Activated CD4-positive, alpha-beta T cell treated with anti-CD3 and anti-CD28 coated beads, Interleukin-2, amount 10 ng/mL, durations not matched to agents 24 days and 14 days (primary cell): Measurements from ENCODE around the gene OPRM1. TPM values are rescaled to one million over a fixed set of nuclear protein-coding genes. Genes with fewer than 3 reads are reported as not detected.

ENCODE experiments used
- DNase-seq: peaks from one replicate; pipeline ENCODE4 v3.0.0; 2022
- H3K27ac Mint-ChIP-seq: one replicate; pipeline ENCODE4 v1.8.0; 2022; ENCODE audit warnings: mild to moderate bottlenecking, mixed read lengths
- H3K27me3 Mint-ChIP-seq: one replicate; pipeline ENCODE4 v1.8.0; 2022; ENCODE audit warnings: mixed read lengths
- H3K36me3 Mint-ChIP-seq: one replicate; pipeline ENCODE4 v1.8.0; 2022; ENCODE audit warnings: low read depth, mild to moderate bottlenecking, mixed read lengths
- H3K4me1 Mint-ChIP-seq: one replicate; pipeline ENCODE4 v1.8.0; 2021; ENCODE audit warnings: mixed read lengths
- H3K4me3 Mint-ChIP-seq: one replicate; pipeline ENCODE4 v1.8.0; 2022; ENCODE audit warnings: mild to moderate bottlenecking, moderate library complexity, mixed read lengths
- H3K9me3 Mint-ChIP-seq: one replicate; pipeline ENCODE4 v1.8.0; 2021; ENCODE audit warnings: mixed read lengths
- intact Hi-C: fragments of 100-400 bp; cut with micrococcal nuclease; formaldehyde crosslinking; loops from one replicate; pipeline ENCODE4 v1.15.1; 2023
- total RNA-seq: library from RNA; stranded (reverse); gene quantifications from 2 replicates; pipeline ENCODE4 v1.2.3, GENCODE V29; 2022

The OPRM1 gene
- total RNA-seq, 1 donor from 2014 or later = not detected

DNA sequence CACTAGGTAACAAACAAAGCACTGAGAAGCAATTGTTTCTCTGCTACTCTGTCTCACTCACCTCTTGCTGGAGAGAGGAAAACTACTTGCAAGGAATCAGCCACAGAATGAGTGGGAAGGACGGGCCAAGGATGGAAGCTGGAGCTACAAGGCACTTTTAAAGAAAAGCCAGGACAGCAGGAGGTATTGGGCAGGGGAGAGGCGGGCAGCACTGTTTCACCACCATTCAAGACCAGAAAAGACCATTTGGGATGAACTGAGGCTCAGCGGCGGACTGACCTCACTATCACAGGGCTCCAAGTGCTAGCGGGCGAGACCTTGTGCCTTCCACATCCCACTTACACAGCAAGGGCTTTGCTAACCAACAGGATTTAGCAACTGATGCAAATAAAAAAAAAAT is 180.2 kb downstream of the OPRM1 start:
- no peaks in the 10 kb centered on the region for H3K9me3 Mint-ChIP-seq
- no peak for DNase-seq
- H3K4me3 Mint-ChIP-seq = no peak overlapping the region
- intact Hi-C loops = no loop called here
- H3K27ac Mint-ChIP-seq = no peak overlapping the region
- H3K27me3 Mint-ChIP-seq = peaks cover 4% of the 10 kb centered on the region
- peaks cover 14% of the 10 kb centered on the region for H3K36me3 Mint-ChIP-seq
- peaks cover 19% of the 10 kb centered on the region for H3K4me1 Mint-ChIP-seq

DNA sequence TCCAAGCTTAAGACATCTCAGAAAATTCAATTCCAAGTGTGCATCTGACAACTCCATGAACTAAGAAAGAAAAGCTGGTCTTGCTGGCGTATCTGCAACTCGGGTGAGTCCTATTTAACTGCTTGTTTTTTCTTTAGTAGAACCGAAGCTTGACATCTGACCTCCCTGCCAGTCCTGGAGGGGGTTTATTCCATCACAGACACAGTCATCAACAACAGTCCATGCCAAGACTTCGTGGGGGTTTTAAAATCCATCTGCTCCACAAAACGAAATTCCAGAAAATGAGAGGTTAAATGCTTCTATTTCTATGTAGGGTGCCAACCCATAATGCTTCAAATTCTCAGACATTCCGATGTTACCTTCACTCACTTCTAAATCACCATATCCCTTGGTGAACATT is 183.7 kb downstream of the OPRM1 start:
- Mint-ChIP-seq H3K4me1 (peaks cover 22% of the 10 kb centered on the region), H3K4me3 (no peak overlapping the region), H3K36me3 (peaks cover 14% of the 10 kb centered on the region), H3K27ac (no peak overlapping the region), H3K27me3 (peaks cover 4% of the 10 kb centered on the region), H3K9me3 (peaks cover 3% of the 10 kb centered on the region)
- no peak for DNase-seq
- intact Hi-C loops = no loop called here

GRCh38 chr6:154223296-154223695 is 184.3 kb downstream of the OPRM1 start:
- H3K4me3 Mint-ChIP-seq = no peak overlapping the region
- H3K4me1 Mint-ChIP-seq = peaks cover 19% of the 10 kb centered on the region
- DNase-seq = no peak
- peaks cover 3% of the 10 kb centered on the region for H3K9me3 Mint-ChIP-seq
- peaks cover 4% of the 10 kb centered on the region for H3K27me3 Mint-ChIP-seq
- H3K27ac Mint-ChIP-seq = no peak overlapping the region
- H3K36me3 Mint-ChIP-seq = peaks cover 13% of the 10 kb centered on the region
- intact Hi-C loops = no loop called here

- H3K36me3 Mint-ChIP-seq = peaks cover 4% of the 10 kb centered on the region
- H3K4me1 Mint-ChIP-seq = peaks cover 31% of the 10 kb centered on the region
- intact Hi-C loops = no loop called here
- DNase-seq = no peak
- no peaks in the 10 kb centered on the region for H3K27me3 Mint-ChIP-seq
- H3K9me3 Mint-ChIP-seq = peaks cover 3% of the 10 kb centered on the region
- H3K27ac Mint-ChIP-seq = no peak overlapping the region
- H3K4me3 Mint-ChIP-seq = no peak overlapping the region
Measured at GRCh38 chr6:154226461-154226860, 187.4 kb downstream of the OPRM1 start.

DNA sequence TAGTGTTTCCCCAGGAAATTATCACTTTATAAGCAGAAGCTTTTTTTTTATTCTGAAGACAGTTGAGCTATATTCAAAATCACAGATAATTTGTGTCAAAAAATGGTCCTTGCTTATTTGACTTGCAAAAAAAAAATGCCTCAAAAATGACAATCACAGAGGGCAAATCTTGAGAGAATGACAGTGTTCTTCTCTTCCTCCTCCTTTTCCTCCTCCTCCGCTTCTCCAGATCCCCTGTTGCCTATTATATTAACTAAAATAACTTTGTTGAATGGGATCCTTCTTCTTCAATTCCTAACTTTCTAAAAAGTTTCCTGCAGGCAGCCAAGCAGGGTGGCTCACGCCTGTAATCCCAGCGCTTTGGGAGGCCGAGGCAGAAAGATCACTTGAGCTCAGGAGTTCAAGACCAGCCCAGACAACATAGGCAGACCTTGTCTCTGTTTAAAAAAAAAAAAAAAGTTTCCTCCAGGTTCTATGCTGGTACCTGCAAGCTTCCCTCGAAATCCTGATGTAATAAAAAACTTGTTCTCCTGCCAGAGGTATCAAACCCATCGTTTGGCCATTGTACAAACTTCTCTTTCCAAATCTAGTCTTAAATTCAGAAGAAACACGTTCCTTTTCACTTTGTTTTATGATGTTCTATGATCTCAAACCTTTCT is 189.0 kb downstream of the OPRM1 start:
- Mint-ChIP-seq H3K4me1 (peaks cover 39% of the 10 kb centered on the region), H3K9me3 (peaks cover 3% of the 10 kb centered on the region), H3K4me3 (no peak overlapping the region), H3K27me3 (no peaks in the 10 kb centered on the region), H3K36me3 (peaks cover 4% of the 10 kb centered on the region), H3K27ac (no peak overlapping the region)
- DNase-seq = no peak
- intact Hi-C loops = no loop called here

GRCh38 chr6:154228521-154228905 is 189.5 kb downstream of the OPRM1 start:
- no peak for DNase-seq
- intact Hi-C loops = no loop called here
- H3K4me3 Mint-ChIP-seq = no peak overlapping the region
- no peak overlapping the region for H3K27ac Mint-ChIP-seq
- peaks cover 41% of the 10 kb centered on the region for H3K4me1 Mint-ChIP-seq
- H3K9me3 Mint-ChIP-seq = peaks cover 3% of the 10 kb centered on the region
- peaks cover 4% of the 10 kb centered on the region for H3K36me3 Mint-ChIP-seq
- H3K27me3 Mint-ChIP-seq = no peaks in the 10 kb centered on the region

- Mint-ChIP-seq H3K27me3 (no peaks in the 10 kb centered on the region), H3K9me3 (peaks cover 3% of the 10 kb centered on the region), H3K4me1 (peaks cover 46% of the 10 kb centered on the region), H3K36me3 (peaks cover 4% of the 10 kb centered on the region), H3K27ac (peak overlapping the region; percentile 65), H3K4me3 (peak overlapping the region; percentile 76)
- DNase-seq = peak; percentile 89
- intact Hi-C loops = loop anchor here (1.0 to 5.0 kb wide), 5 partner anchors 17 to 88 kb away; no protein-coding TSS in a partner anchor
Measured at GRCh38 chr6:154229786-154230185, 190.7 kb downstream of the OPRM1 start.

GRCh38 chr6:154230393-154230792 is 191.4 kb downstream of the OPRM1 start:
- Mint-ChIP-seq H3K27me3 (no peaks in the 10 kb centered on the region), H3K4me1 (peaks cover 47% of the 10 kb centered on the region), H3K4me3 (peak overlapping the region; percentile 76), H3K36me3 (peaks cover 4% of the 10 kb centered on the region), H3K27ac (peak overlapping the region; percentile 65), H3K9me3 (peaks cover 3% of the 10 kb centered on the region)
- intact Hi-C loops = loop anchor here (2.0 to 5.0 kb wide), 4 partner anchors 16 to 87 kb away; no protein-coding TSS in a partner anchor
- no peak for DNase-seq

- Mint-ChIP-seq H3K36me3 (peaks cover 4% of the 10 kb centered on the region), H3K9me3 (peaks cover 3% of the 10 kb centered on the region), H3K4me1 (peaks cover 44% of the 10 kb centered on the region), H3K27me3 (no peaks in the 10 kb centered on the region), H3K4me3 (peak overlapping the region; percentile 37), H3K27ac (peak overlapping the region; percentile 62)
- intact Hi-C loops = loop anchor here (2.0 to 5.0 kb wide), 4 partner anchors 16 to 86 kb away; no protein-coding TSS in a partner anchor
- DNase-seq = peak; percentile 65
Measured at GRCh38 chr6:154230910-154231595, 192.0 kb downstream of the OPRM1 start.

GRCh38 chr6:154232013-154232910 is 193.2 kb downstream of the OPRM1 start:
- Mint-ChIP-seq H3K4me3 (peak overlapping the region; percentile 40), H3K36me3 (peaks cover 4% of the 10 kb centered on the region), H3K4me1 (peaks cover 44% of the 10 kb centered on the region), H3K27me3 (no peaks in the 10 kb centered on the region), H3K27ac (peak overlapping the region; percentile 31), H3K9me3 (no peaks in the 10 kb centered on the region)
- intact Hi-C loops = loop anchor here (1.0 to 5.0 kb wide), 2 partner anchors 8 to 85 kb away; no protein-coding TSS in a partner anchor
- DNase-seq = no peak

DNA sequence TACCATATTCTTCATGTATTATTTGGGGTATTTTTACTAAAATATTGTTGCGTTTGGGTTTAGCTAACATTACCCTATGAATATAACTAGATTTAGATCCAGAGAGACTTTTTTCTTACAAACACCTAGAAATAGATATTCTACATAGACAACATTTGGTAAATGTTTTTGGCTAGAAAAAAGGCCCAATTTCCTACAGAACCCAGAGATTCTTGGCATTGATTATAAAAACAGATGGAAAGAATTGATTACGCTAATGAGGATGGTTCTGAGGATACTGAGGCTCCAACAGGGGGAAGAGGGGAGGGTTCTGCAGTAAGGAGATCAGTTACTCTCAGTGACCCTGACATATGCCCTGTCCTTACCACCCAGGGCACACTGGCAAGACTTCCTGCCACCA is 194.3 kb downstream of the OPRM1 start:
- peaks cover 42% of the 10 kb centered on the region for H3K4me1 Mint-ChIP-seq
- intact Hi-C loops = loop anchor here (5.0 kb wide), 1 partner anchor 84 kb away; no protein-coding TSS in a partner anchor
- H3K4me3 Mint-ChIP-seq = no peak overlapping the region
- H3K9me3 Mint-ChIP-seq = no peaks in the 10 kb centered on the region
- H3K36me3 Mint-ChIP-seq = peaks cover 2% of the 10 kb centered on the region
- no peak for DNase-seq
- H3K27ac Mint-ChIP-seq = no peak overlapping the region
- no peaks in the 10 kb centered on the region for H3K27me3 Mint-ChIP-seq

DNA sequence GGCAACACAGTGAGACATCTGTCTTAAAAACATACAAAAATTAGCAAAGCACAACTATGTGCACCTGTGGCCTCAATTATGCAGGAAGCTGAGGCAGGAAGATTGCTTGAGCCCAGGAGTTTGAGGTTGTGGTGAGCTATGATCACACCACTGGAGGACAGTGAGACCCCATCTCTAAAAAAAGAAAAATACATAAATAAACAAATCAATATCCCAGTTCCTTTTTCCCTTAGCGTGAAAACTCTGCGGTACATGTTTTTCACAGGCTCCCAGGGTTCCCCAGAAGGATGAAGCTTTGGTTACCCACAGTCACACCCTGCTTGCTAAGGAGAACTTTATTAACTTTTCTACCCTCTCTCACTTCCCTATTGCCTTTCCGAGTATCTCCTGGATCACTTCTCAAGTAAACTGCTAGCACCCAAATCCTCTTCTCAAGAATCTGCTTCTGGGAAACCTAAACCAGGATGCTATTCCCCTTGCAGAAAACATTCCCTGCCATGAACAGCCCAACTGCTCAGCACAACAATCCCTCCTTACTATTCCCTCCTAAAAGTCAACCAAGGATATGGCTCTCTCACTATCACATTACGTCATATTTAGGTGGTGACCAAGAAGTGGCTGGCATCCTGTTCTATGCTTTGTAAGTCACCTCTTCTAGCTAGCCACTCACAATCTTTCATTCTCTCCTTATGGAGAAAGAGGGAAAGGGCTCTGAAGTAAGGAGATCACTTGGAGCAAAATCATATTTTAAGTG is 195.2 kb downstream of the OPRM1 start:
- no peak overlapping the region for H3K4me3 Mint-ChIP-seq
- no peaks in the 10 kb centered on the region for H3K9me3 Mint-ChIP-seq
- H3K36me3 Mint-ChIP-seq = peaks cover 2% of the 10 kb centered on the region
- no peaks in the 10 kb centered on the region for H3K27me3 Mint-ChIP-seq
- no peak for DNase-seq
- no peak overlapping the region for H3K27ac Mint-ChIP-seq
- H3K4me1 Mint-ChIP-seq = peaks cover 39% of the 10 kb centered on the region
- intact Hi-C loops = loop anchor here (5.0 kb wide), 1 partner anchor 83 kb away; no protein-coding TSS in a partner anchor

GRCh38 chr6:154236646-154237301 is 197.7 kb downstream of the OPRM1 start:
- intact Hi-C loops = no loop called here

More at GRCh38 chr6:154236646-154237301, 197.7 kb downstream of the OPRM1 start:
- peaks cover 4% of the 10 kb centered on the region for H3K36me3 Mint-ChIP-seq
- H3K9me3 Mint-ChIP-seq = peaks cover 5% of the 10 kb centered on the region
- no peak overlapping the region for H3K4me3 Mint-ChIP-seq
- no peak for DNase-seq
- H3K27ac Mint-ChIP-seq = no peak overlapping the region
- H3K27me3 Mint-ChIP-seq = no peaks in the 10 kb centered on the region
- H3K4me1 Mint-ChIP-seq = peaks cover 38% of the 10 kb centered on the region
